GM12878 (cell line): ENCODE measurements around the gene PKHD1. TPM values are rescaled to one million over a fixed set of nuclear protein-coding genes. Genes with fewer than 3 reads are reported as not detected.
"Not testable (repeated sequence)": the region's sequence is repeated elsewhere in the genome, so short reads cannot be mapped to it uniquely, and the experiment has no call there.

Experiments used
- ATAC-seq: fragments of 200-7000 bp; cut with Tn5 transposase; 3 replicates; pipeline ENCODE4 v1.9.1; 2020; ENCODE audit warnings: mild to moderate bottlenecking, moderate library complexity
- BruUV-seq: library from RNA; stranded (reverse); fragments of 400-500 nt; replicated peaks from 2 replicates; lab custom pipeline; 2021; lab: Mats Ljungman, UMichigan
- CTCF ChIA-PET: fragments of 300-600 bp; sonication (Branson Sonifier 250); formaldehyde crosslinking; extraction: SDS; loops from one replicate; lab custom pipeline; 2021; ENCODE audit warnings: inconsistent platforms; lab: Yijun Ruan, JAX
- POLR2A ChIA-PET: fragments of 350-600 bp; formaldehyde crosslinking; extraction: SDS; loops from one replicate; lab custom pipeline; 2021; ENCODE audit warnings: inconsistent platforms; lab: Charles Lee
- RAD21 ChIA-PET: fragments of 300-600 bp; sonication (Branson Sonifier 250); formaldehyde crosslinking; loops from one replicate; lab custom pipeline; 2023; ENCODE audit warnings: antibody characterized with exemption; ENCODE audit not compliant: unreplicated experiment; lab: Charles Lee
- SMC1A ChIA-PET: fragments of 300-600 bp; sonication (Branson Sonifier 250); formaldehyde crosslinking; loops from one replicate; lab custom pipeline; 2023; ENCODE audit not compliant: unreplicated experiment, uncharacterized antibody; lab: Charles Lee
- DNase-seq: peaks from one replicate; pipeline ENCODE4 v3.0.0-alpha.2; 2011; ENCODE audit warnings: low read depth, low spot score
- FAIRE-seq: peaks from 3 replicates; lab custom pipeline; 2011; peaks lifted over from hg19 to GRCh38; lab: Jason Lieb, UNC
- H2AFZ ChIP-seq: 2 replicates; pipeline ENCODE4 v1.6.0; 2011; ENCODE audit warnings: low read depth, low read length, control low read depth; ENCODE audit not compliant: control insufficient read depth
- H3K27ac ChIP-seq: 2 replicates; pipeline ENCODE4 v1.5.1; 2011; ENCODE audit warnings: control low read depth; ENCODE audit not compliant: control insufficient read depth, insufficient read depth
- H3K27me3 ChIP-seq, 2 experiments: replicated peaks in 1 of 2; 2 replicates each; pipeline versions ENCODE4 v1.6.0 to v1.6.1; 2011; ENCODE audit warnings: low read length in 1 of 2; ENCODE audit not compliant: control insufficient read depth in 2 of 2, insufficient read depth in 2 of 2
- H3K36me3 ChIP-seq, 2 experiments: 2 replicates each; pipeline ENCODE4 v1.5.1; 2011; ENCODE audit warnings: low read length in 1 of 2; ENCODE audit not compliant: control insufficient read depth in 2 of 2, insufficient read depth in 2 of 2
- H3K4me1 ChIP-seq: 2 replicates; pipeline ENCODE4 v1.6.1; 2011; ENCODE audit warnings: mild to moderate bottlenecking, low read length, moderate library complexity, mixed read lengths; ENCODE audit not compliant: control insufficient read depth, insufficient read depth
- H3K4me2 ChIP-seq: 2 replicates; pipeline ENCODE4 v1.6.0; 2011; ENCODE audit warnings: control low read depth; ENCODE audit not compliant: control insufficient read depth, insufficient read depth
- H3K4me3 ChIP-seq: fragments of 200-600 bp; sonication (generic); 2 replicates; pipeline ENCODE4 v1.5.1; 2016
- H3K79me2 ChIP-seq: 2 replicates; pipeline ENCODE4 v1.6.0; 2011; ENCODE audit warnings: low read length; ENCODE audit not compliant: control insufficient read depth, insufficient read depth
- H3K9ac ChIP-seq: 2 replicates; pipeline ENCODE4 v1.8.0; 2011; ENCODE audit warnings: low read length, control low read depth, mixed read lengths; ENCODE audit not compliant: control insufficient read depth, insufficient read depth
- H3K9me3 ChIP-seq: replicated peaks from 3 replicates; pipeline ENCODE4 v1.5.1; 2011; ENCODE audit warnings: mild to moderate bottlenecking, low read length; ENCODE audit not compliant: control insufficient read depth, insufficient read depth
- H4K20me1 ChIP-seq: 2 replicates; pipeline ENCODE4 v1.6.0; 2011; ENCODE audit not compliant: control insufficient read depth, insufficient read depth
- E2F4 ChIP-seq: IDR thresholded peaks from 2 replicates; pipeline ENCODE4 v1.6.1; 2012; ENCODE audit warnings: low read depth, low read length, improper control_type of control experiment
- MLLT1 ChIP-seq: fragments of 450-650 bp; IDR thresholded peaks from 2 replicates; pipeline ENCODE4 v1.6.1; 2016; ENCODE audit warnings: mild to moderate bottlenecking
- RB1 ChIP-seq: fragments of 450-650 bp; formaldehyde crosslinking; IDR thresholded peaks from 2 replicates; pipeline ENCODE4 v1.6.1; 2017; ENCODE audit warnings: mild to moderate bottlenecking, borderline replicate concordance
- ZNF207 ChIP-seq: fragments of 450-650 bp; IDR thresholded peaks from 2 replicates; pipeline ENCODE4 v1.6.1; 2014; ENCODE audit warnings: antibody characterized with exemption, mild to moderate bottlenecking, borderline replicate concordance
- WGBS: methylation state at CpG from one replicate; pipeline ENCODE4 v1.1.6; 2016; ENCODE audit warnings: low lambda C conversion rate; ENCODE audit not compliant: insufficient replicate concordance, insufficient coverage; ENCODE audit errors: missing lambda C conversion rate; 5-methylcytosine and 5-hydroxymethylcytosine counted together
- in situ Hi-C: fragments of 300-500 bp; cut with MboI; formaldehyde crosslinking; loops from 9 replicates; pipeline ENCODE4 v1.14.3; 2018; ENCODE audit warnings: mixed read lengths
- intact Hi-C: fragments of 100-400 bp; cut with micrococcal nuclease; formaldehyde crosslinking; loops from one replicate; pipeline ENCODE4 v1.14.2; 2022; ENCODE audit not compliant: unreplicated experiment
- polyA plus RNA-seq, 11 experiments: library from polyadenylated mRNA; depleted of rRNA in 4 of 11; unstranded in 6 of 11; stranded (reverse) in 5 of 11; fragments of >200 nt; fragmentation: Nextera tagmentation in 4 of 11; fragmentation: Illumina TruSeq in 1 of 11; extraction: Ambion mirVana in 4 of 11; extraction: Trizol in 1 of 11; gene quantifications; 1 replicate in 1 of 11; 2 replicates in 10 of 11; pipeline versions ENCODE4 v1.2.1 to v1.2.3, GENCODE V29; 2011 to 2016; ENCODE audit warnings: inconsistent platforms in 2 of 11, missing spikeins in 2 of 11, low read depth in 1 of 11
- total RNA-seq, 4 experiments: library from RNA; depleted of rRNA in 3 of 4; stranded (reverse); fragments of >200 nt in 3 of 4; fragmentation: Illumina TruSeq in 1 of 4; extraction: Trizol in 1 of 4; gene quantifications; 2 replicates each; pipeline versions ENCODE4 v1.2.1 to v1.2.3, GENCODE V29; 2013 to 2021

The PKHD1 gene
- total and polyA plus RNA-seq, 10 of the 15 experiments (the other 5 are each of a cell fraction or from before 2014, with no cell fraction given), result under 0.01 to 0.90 (median 0.02) TPM; not detected in 1

GRCh38 chr6:51949526-51949925, 137.9 kb downstream of the PKHD1 start (continued):
- TF ChIP-seq ZNF207 (no peak), E2F4 (no peak), RB1 (no peak), MLLT1 (no peak)

GRCh38 chr6:51939695-51940094, 147.7 kb downstream of the PKHD1 start:
- 0% methylated on average over 2 of the region's 2 CpGs for WGBS
- H3K9ac ChIP-seq, H2AFZ ChIP-seq, POLR2A ChIA-PET, H4K20me1 ChIP-seq, CTCF ChIA-PET, H3K4me1 ChIP-seq, DNase-seq, FAIRE-seq, H3K27ac ChIP-seq, H3K36me3 ChIP-seq, H3K79me2 ChIP-seq, RAD21 ChIA-PET, H3K27me3 ChIP-seq, intact Hi-C loops, H3K4me3 ChIP-seq, SMC1A ChIA-PET, H3K9me3 ChIP-seq, H3K4me2 ChIP-seq, in situ Hi-C loops, BruUV-seq, ATAC-seq: not testable (repeated sequence)
